Stomach (tissue), 9 donors: ENCODE results near the gene ATP7A. TPM values are rescaled to one million over a fixed set of nuclear protein-coding genes. Genes with fewer than 3 reads are reported as not detected.

Source experiments
- DNase-seq, 2 donors: peaks; one replicate each; pipeline versions ENCODE4 v3.0.0 to v3.0.0-alpha.2; 2013 to 2019
- H3K27ac ChIP-seq, 5 donors: fragments of 200-600 bp in 4 of 5; sonication (generic) in 4 of 5; one replicate each; pipeline ENCODE4 v1.5.1; 2013 to 2019; ENCODE audit warnings: mild to moderate bottlenecking in 1 of 5, moderate library complexity in 1 of 5
- H3K27me3 ChIP-seq, 3 donors: fragments of 200-600 bp; sonication (generic); one replicate each; pipeline ENCODE4 v1.5.1; 2017 to 2019; ENCODE audit warnings: mixed run types in 1 of 3
- H3K36me3 ChIP-seq, 4 donors: fragments of 200-600 bp; sonication (generic); 1 replicate in 3 of 4; 2 replicates in 1 of 4; pipeline ENCODE4 v1.5.1; 2016 to 2019
- H3K4me1 ChIP-seq, 4 donors: fragments of 200-600 bp; sonication (generic); one replicate each; pipeline ENCODE4 v1.5.1; 2016 to 2019
- H3K4me3 ChIP-seq, 4 donors: fragments of 200-600 bp; sonication (generic) in 3 of 4; one replicate each; pipeline ENCODE4 v1.5.1; 2016 to 2019; ENCODE audit warnings: mild to moderate bottlenecking in 1 of 4
- H3K9me3 ChIP-seq, 4 donors: fragments of 200-600 bp; sonication (generic); one replicate each; pipeline ENCODE4 v1.5.1; 2016 to 2019
- CTCF ChIP-seq, 7 experiments: fragments of 450-650 bp in 4 of 7; fragments of 200-600 bp in 3 of 7; sonication (generic) in 3 of 7; IDR thresholded peaks; one replicate each; pipeline ENCODE4 v1.5.1; 2016 to 2019; ENCODE audit warnings: antibody characterized with exemption in 7 of 7, control low read depth in 2 of 7, mild to moderate bottlenecking in 1 of 7
- EP300 ChIP-seq: sonication (generic); formaldehyde crosslinking; IDR thresholded peaks from one replicate; pipeline ENCODE4 v1.6.1; 2017; ENCODE audit warnings: antibody characterized with exemption
- POLR2A ChIP-seq, 4 donors: fragments of 450-650 bp; IDR thresholded peaks; one replicate each; pipeline ENCODE4 v1.6.1; 2016; ENCODE audit warnings: antibody characterized with exemption in 4 of 4, control low read depth in 2 of 4, mild to moderate bottlenecking in 1 of 4, moderate library complexity in 1 of 4
- POLR2AphosphoS5 ChIP-seq, 3 donors: sonication (generic); formaldehyde crosslinking; IDR thresholded peaks; one replicate each; pipeline ENCODE4 v1.6.1; 2016; ENCODE audit warnings: antibody characterized with exemption in 3 of 3
- WGBS, 5 donors: extraction: QIAGEN DNeasy Blood & Tissue Kit in 3 of 5; methylation state at CpG; one replicate each; pipeline versions ENCODE4 v1.1.5 to v1.1.7; 2013 to 2018; 5-methylcytosine and 5-hydroxymethylcytosine counted together
- intact Hi-C: fragments of 100-400 bp; cut with DNase I; formaldehyde crosslinking; loops from one replicate; pipeline ENCODE4 v1.15.1; 2023; ENCODE audit warnings: low total_unique reads
- polyA plus RNA-seq, 3 donors: library from polyadenylated mRNA; stranded (reverse); fragments of 200-250 nt; gene quantifications; one replicate each; pipeline ENCODE4 v1.2.3, GENCODE V29; 2013
- total RNA-seq, 5 donors: library from RNA; depleted of rRNA; stranded (reverse); fragments of >200 nt; gene quantifications; one replicate each; pipeline versions ENCODE4 v1.1.0 to v1.2.3, GENCODE V29; 2014 to 2016
- donor health status: healthy with polysubstance abuse.
- donor health status: Bipolar disorder and iron deficiency.
- donor health status: healthy.

ATP7A gene
- total and polyA plus RNA-seq, 8 donors = 0.76 to 38.2 (median 4.4) TPM

DNA sequence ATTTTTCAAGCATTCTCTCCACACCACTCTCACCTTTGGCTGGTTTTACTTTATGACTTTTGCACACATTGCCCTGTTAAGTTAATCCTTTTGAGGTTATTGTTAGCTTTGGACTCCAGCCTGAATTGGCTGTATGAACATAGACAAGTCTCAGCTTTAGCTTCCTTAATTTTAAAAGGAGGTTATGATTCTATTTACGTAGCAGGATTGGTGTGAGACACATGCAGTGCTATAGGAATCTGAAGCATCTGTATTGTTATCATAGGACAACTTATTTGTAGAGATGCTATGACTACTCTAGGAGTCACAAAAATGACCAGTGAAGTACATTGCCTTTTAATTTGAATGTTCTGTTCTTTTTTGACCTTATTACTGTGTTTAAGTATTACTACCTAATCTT, 43.2 kb downstream of the ATP7A start:
- TF ChIP-seq EP300 = no peak
- TF ChIP-seq POLR2A (IDR thresholded peaks at IDR 0.05) = no peak
- TF ChIP-seq POLR2AphosphoS5 (IDR thresholded peaks at IDR 0.05) = no peak
- TF ChIP-seq CTCF (IDR thresholded peaks at IDR 0.05) = no peak
- DNase-seq = peak in 1 of 2 donors; percentile 10
- Histone ChIP-seq H3K9me3 (peaks cover 0 to 7% (median 3%) of the 10 kb centered on the region in 4 donors), H3K36me3 (no peaks in the 10 kb centered on the region), H3K4me1 (peaks cover 0 to 25% (median 8%) of the 10 kb centered on the region in 4 donors), H3K4me3 (no peak overlapping the region), H3K27ac (peak overlapping the region in 2 of 5 donors; percentile 17 to 32), H3K27me3 (no peaks in the 10 kb centered on the region)
- intact Hi-C loops = no loop called here
- 21 to 38% (median 32%) methylated on average over 1 of the region's 1 CpG for WGBS, 5 donors

DNA sequence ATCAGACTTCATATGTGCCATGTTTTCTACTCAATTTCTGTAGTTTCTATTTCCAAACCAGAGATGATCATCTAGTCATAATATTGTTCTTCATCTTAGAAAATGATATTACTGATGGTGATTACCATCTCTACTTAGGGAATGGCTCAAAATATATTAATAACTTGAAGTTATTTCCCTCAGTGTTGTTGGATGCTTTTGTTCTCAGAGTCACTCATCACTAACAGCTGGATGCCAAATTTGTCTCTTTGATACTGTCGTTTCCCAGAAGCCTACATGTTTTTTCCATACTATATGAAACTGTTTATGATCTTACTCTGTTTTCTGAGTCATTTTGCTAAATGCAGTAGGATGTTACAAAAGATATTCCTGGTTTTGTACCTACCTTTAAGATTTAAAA, 50.1 kb downstream of the ATP7A start:
- H3K9me3 ChIP-seq = peaks cover 0 to 11% (median 3%) of the 10 kb centered on the region in 4 donors
- intact Hi-C loops = no loop called here
- H3K27ac ChIP-seq = no peak overlapping the region
- TF ChIP-seq CTCF (IDR thresholded peaks at IDR 0.05) = no peak
- TF ChIP-seq POLR2A (IDR thresholded peaks at IDR 0.05) = no peak
- TF ChIP-seq EP300 = no peak
- no peak for TF ChIP-seq POLR2AphosphoS5 (IDR thresholded peaks at IDR 0.05)
- H3K4me3 ChIP-seq = no peak overlapping the region
- no peaks in the 10 kb centered on the region for H3K27me3 ChIP-seq
- DNase-seq = no peak
- WGBS, 5 donors = 30 to 85% (median 49%) methylated on average over 1 of the region's 1 CpG
- no peaks in the 10 kb centered on the region for H3K36me3 ChIP-seq
- no peaks in the 10 kb centered on the region for H3K4me1 ChIP-seq

GRCh38 chrX:77961063-77961462, 50.6 kb downstream of the ATP7A start:
- TF ChIP-seq POLR2AphosphoS5 (IDR thresholded peaks at IDR 0.05) (no peak), POLR2A (IDR thresholded peaks at IDR 0.05) (no peak), EP300 (no peak), CTCF (IDR thresholded peaks at IDR 0.05) (no peak)
- no peaks in the 10 kb centered on the region for H3K36me3 ChIP-seq
- peaks cover 0 to 11% (median 3%) of the 10 kb centered on the region in 4 donors for H3K9me3 ChIP-seq
- H3K4me3 ChIP-seq = no peak overlapping the region
- H3K4me1 ChIP-seq = no peaks in the 10 kb centered on the region
- no peak for DNase-seq
- no peak overlapping the region for H3K27ac ChIP-seq
- WGBS, 5 donors = 81 to 97% (median 92%) methylated on average over 2 of the region's 2 CpGs
- no peaks in the 10 kb centered on the region for H3K27me3 ChIP-seq
- intact Hi-C loops = no loop called here

DNA sequence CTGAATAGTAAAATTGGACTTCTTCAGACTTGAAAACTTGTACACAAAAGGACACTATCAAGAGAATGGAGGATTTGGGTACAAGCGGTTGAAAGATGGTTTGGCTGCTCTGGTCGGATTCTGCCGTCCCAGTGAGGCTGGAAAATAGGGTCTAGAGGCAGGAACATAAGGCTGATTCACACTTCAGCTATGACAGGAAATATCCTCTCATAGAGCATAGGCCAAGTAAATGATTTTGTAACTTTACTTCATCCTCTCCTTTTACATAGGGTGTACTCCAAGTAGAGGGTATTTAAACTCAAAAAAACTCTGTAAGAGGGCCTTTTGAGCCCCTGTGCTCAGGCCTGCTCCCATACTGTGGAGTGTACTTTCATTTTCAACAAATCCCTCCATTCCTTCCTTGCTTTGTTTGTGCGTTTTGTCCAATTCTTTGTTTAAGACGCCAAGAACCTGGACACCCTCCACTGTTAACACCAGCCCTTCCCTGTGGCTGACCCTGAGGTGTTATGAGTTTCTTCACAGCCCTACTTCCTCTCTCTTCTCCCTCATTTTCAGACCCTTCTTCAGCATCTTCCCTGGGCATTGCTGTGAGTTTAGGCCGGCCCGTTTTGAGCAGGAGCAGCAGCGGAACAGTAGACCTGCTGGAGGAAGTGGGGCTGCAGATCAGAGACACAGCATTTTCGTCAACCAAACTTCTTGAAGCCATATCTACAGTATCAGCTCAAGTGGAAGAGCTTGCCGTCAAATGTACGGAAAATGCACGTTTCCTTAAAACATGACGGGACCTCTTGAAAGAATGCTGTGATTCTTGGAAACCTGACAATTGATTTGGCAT, 51.8 kb downstream of the ATP7A start:
- 58 to 72% (median 64%) methylated on average over 13 of the region's 13 CpGs for whole genome bisulfite sequencing, 5 donors
- no peak for TF ChIP-seq CTCF (IDR thresholded peaks at IDR 0.05)
- no peak for TF ChIP-seq POLR2A (IDR thresholded peaks at IDR 0.05)
- TF ChIP-seq EP300 = no peak
- TF ChIP-seq POLR2AphosphoS5 (IDR thresholded peaks at IDR 0.05) = no peak
- peaks cover 0 to 11% (median 3%) of the 10 kb centered on the region in 4 donors for H3K9me3 ChIP-seq
- no peak overlapping the region for H3K27ac ChIP-seq
- no peaks in the 10 kb centered on the region for H3K27me3 ChIP-seq
- no peaks in the 10 kb centered on the region for H3K36me3 ChIP-seq
- intact Hi-C loops = no loop called here
- no peak overlapping the region for H3K4me3 ChIP-seq
- DNase-seq = no peak
- H3K4me1 ChIP-seq = no peaks in the 10 kb centered on the region
